ENCODE results near the gene IL34.
"Not testable (repeated sequence)": the region's sequence is repeated elsewhere in the genome, so short reads cannot be mapped to it uniquely, and the experiment has no call there.

DNA sequence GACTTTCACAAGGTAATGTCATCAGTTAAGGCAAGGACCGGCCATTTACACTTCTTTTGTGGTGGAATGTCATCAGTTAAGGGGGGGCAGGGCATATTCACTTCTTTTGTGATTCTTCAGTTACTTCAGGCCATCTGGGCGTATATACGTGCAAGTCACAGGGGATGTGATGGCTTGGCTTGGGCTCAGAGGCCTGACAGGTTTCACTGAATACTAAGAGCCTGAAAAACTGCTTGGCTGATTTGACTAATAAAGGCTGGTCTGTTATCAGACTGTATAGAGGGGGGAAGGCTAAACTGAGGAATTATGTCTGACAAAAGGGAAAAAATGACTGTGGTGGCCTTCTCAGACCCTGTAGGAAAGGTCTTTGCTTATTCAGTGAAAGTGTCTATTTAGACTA lies 24.5 kb upstream of the IL34 start:
- TF ChIP-seq, protein P1, sequence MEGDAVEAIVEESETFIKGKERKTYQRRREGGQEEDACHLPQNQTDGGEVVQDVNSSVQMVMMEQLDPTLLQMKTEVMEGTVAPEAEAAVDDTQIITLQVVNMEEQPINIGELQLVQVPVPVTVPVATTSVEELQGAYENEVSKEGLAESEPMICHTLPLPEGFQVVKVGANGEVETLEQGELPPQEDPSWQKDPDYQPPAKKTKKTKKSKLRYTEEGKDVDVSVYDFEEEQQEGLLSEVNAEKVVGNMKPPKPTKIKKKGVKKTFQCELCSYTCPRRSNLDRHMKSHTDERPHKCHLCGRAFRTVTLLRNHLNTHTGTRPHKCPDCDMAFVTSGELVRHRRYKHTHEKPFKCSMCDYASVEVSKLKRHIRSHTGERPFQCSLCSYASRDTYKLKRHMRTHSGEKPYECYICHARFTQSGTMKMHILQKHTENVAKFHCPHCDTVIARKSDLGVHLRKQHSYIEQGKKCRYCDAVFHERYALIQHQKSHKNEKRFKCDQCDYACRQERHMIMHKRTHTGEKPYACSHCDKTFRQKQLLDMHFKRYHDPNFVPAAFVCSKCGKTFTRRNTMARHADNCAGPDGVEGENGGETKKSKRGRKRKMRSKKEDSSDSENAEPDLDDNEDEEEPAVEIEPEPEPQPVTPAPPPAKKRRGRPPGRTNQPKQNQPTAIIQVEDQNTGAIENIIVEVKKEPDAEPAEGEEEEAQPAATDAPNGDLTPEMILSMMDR (IDR thresholded peaks at IDR 0.05): not testable (repeated sequence)
- TF ChIP-seq POLR2A (IDR thresholded peaks at IDR 0.05): not testable (repeated sequence)

Measured in vagina (tissue), 2 donors.